Measurements from ENCODE around the gene KNOP1. TPM values are rescaled to one million over a fixed set of nuclear protein-coding genes. Genes with fewer than 3 reads are reported as not detected.

The KNOP1 gene
- total RNA-seq = 10 to 100 TPM in 2 of 6 donors, 1 to 10 TPM in 4; 4.4 to 13.9 (median 7.4) TPM
- polyA plus RNA-seq = 10 to 100 TPM in 1 of 2 donors, 1 to 10 TPM in 1; 8.7 to 12.5 TPM

- no peaks in the 10 kb centered on the region for H3K27me3 ChIP-seq
- DNase-seq (peak; percentile 86 to 95 (median 88)), ATAC-seq (peak; percentile 96 to 99 (median 98)), FAIRE-seq (no peak)
- intact Hi-C loops (cut with DNase I) = loop anchor here in 2 of 3 donors (10.0 kb wide), 2 partner anchors 97 to 167 kb away; partner anchors contain the start of gene GPRC5B (in 2 of the 2)
- H3K4me3 ChIP-seq = peak within 1 kb of the TSS; percentile 97 to 100 (median 100)
- 0% methylated on average over 84 to 88 of the region's 88 CpGs for WGBS, 2 donors
- H3K4me1 ChIP-seq = peaks cover 6 to 23% (median 12%) of the 10 kb centered on the region in 3 donors
- H3K9me3 ChIP-seq = no peaks in the 10 kb centered on the region
- peaks cover 0 to 4% (median 0%) of the 10 kb centered on the region in 3 donors for H3K36me3 ChIP-seq
- H3K27ac ChIP-seq = peak within 1 kb of the TSS; percentile 46 to 76 (median 61)
- TF ChIP-seq CTCF (IDR thresholded peaks at IDR 0.05) = no peak
Measured at GRCh38 chr16:19717741-19718623, at the start of gene KNOP1, which contains the start of gene IQCK. KNOP1 (minus strand) TSS chr16:19718227; CDS start chr16:19715035, 3,192 bp downstream. IQCK (plus strand) TSS chr16:19718271; CDS start chr16:19718307, 36 bp downstream.

GRCh38 chr16:19767497-19767896 lies 49.5 kb upstream of the KNOP1 start:
- 93 to 100% methylated on average over 13 of the region's 13 CpGs for WGBS, 2 donors
- intact Hi-C loops (cut with DNase I) = no loop called here
- H3K9me3 ChIP-seq = no peaks in the 10 kb centered on the region
- ATAC-seq (no peak), FAIRE-seq (no peak), DNase-seq (no peak)
- no peak overlapping the region for H3K27ac ChIP-seq
- H3K4me3 ChIP-seq = no peak overlapping the region
- H3K27me3 ChIP-seq = no peaks in the 10 kb centered on the region
- H3K4me1 ChIP-seq = peaks cover 0 to 5% (median 0%) of the 10 kb centered on the region in 3 donors
- H3K36me3 ChIP-seq = no peaks in the 10 kb centered on the region
- no peak for TF ChIP-seq CTCF (IDR thresholded peaks at IDR 0.05)

- intact Hi-C loops (cut with DNase I) = no loop called here
- Histone ChIP-seq H3K27me3 (no peaks in the 10 kb centered on the region), H3K9me3 (no peaks in the 10 kb centered on the region), H3K4me3 (no peak overlapping the region), H3K27ac (peak overlapping the region in 1 of 4 donors; percentile 0), H3K4me1 (peaks cover 0 to 5% (median 0%) of the 10 kb centered on the region in 3 donors), H3K36me3 (no peaks in the 10 kb centered on the region)
- no peak for FAIRE-seq
- no peak for ATAC-seq
- TF ChIP-seq CTCF (IDR thresholded peaks at IDR 0.05) = no peak
- WGBS, 2 donors = 93 to 96% methylated on average over 9 of the region's 9 CpGs
- no peak for DNase-seq
Measured at GRCh38 chr16:19766988-19767387, 49.0 kb upstream of the KNOP1 start.

GRCh38 chr16:19766554-19766884 lies 48.5 kb upstream of the KNOP1 start:
- intact Hi-C loops (cut with DNase I) = no loop called here
- no peak for TF ChIP-seq CTCF (IDR thresholded peaks at IDR 0.05)
- ATAC-seq (peak in 2 of 4 donors; percentile 34 to 48), FAIRE-seq (no peak), DNase-seq (no peak)
- peaks cover 0 to 5% (median 0%) of the 10 kb centered on the region in 3 donors for H3K4me1 ChIP-seq
- H3K4me3 ChIP-seq = no peak overlapping the region
- no peaks in the 10 kb centered on the region for H3K27me3 ChIP-seq
- no peaks in the 10 kb centered on the region for H3K36me3 ChIP-seq
- 97 to 98% methylated on average over 3 of the region's 3 CpGs for WGBS, 2 donors
- H3K27ac ChIP-seq = peak overlapping the region in 2 of 4 donors; percentile 0 to 57
- no peaks in the 10 kb centered on the region for H3K9me3 ChIP-seq

Measured in pancreas (tissue), 10 donors.